Measurements from ENCODE around the gene DGKI.

DGKI gene

DNA sequence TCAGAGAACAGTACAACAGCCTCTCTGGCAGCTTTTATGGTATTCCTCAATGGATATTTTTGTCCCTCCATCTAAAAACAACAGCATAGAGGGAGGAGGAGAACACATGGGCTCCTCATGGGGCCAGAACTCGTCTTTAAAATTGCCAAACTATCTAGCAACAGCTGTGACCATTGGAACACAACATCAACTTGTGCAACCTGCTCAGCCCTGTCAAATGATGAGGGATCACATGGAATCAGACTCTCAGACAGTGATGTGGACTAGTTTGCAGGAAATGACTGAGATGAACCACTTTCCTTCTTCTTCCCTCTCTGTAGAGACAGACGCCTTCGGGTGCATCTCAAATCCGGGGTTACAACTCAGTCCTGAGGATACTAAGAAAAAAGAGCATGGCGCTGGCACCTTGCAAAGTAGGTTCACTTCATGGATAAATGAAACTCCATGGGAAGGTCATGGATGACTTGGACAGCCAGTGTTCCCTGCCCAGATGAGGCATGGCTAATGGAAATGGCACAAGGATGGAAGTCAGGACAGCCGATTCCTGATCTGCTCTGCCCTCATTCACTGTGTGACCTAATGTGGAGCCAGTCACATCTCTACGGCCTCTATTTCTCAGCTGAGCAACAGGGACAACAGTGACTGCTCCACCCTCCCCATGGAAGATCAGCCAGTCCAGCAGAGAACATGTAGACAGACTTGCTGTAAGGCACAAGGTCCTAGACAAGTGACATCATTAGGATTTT is 24.6 kb upstream of the DGKI start:
- no peak for DNase-seq

DNA sequence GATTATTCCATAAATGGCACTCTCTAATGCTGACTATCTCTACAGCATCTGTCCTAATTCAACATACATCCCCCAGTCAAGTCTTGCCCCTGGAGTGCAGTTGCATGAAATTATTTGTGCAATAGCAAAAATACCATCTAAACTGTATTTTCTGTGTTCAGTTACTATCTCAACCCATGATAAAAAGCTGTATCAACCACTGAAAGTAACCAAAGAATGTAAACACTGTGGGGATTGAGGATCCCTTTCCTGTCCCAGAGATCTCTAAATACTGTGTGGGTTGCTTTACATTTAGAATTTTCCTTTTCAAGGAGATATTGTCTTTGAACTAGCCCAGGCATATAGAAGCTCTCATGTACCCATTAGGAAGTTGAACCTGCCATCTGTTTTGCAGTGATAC is 23.9 kb upstream of the DGKI start:
- DNase-seq: no peak

GRCh38 chr7:137870078-137870477 is 23.3 kb upstream of the DGKI start:
- no peak for DNase-seq

DNA sequence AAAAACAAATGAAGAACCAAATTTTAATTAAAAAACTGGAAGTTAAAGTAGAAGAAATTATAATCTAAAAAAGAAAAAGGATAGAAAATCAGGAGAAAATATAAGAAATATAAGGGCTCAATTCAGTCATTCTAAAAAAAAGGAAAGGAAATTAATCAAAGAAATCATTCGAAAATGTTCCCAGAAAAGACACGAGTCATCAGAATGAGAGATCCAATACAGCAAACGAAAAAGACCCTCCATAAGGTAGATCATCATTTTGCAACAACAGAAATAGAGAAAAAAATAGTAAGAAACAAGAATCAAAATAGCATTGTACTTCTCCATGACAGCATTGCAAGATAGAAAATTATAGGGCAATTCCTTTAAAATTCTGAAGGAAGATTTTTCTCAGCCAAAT is 22.5 kb upstream of the DGKI start:
- no peak for DNase-seq

- DNase-seq: no peak
These were observed 20.5 kb upstream of the DGKI start for GRCh38 chr7:137867289-137867688.

DNA sequence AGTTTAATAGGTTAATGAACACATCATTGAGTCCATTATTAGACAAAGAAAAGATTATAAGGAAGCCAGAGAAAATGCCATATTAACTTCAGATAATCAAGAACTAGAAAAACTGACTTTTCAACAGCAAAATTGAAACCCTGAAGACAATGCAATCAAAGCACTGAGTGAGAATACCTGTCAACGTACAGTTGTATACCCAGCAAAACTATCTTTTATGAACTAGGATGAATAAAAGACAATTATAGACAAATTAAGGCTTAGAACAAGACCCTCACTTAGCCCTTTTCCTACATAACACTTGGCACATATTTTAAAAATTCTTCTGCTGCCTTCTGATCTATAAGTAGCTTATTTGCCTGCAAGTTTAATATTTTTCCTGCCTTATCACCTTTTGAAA is 19.0 kb upstream of the DGKI start:
- DNase-seq: no peak

- no peak for DNase-seq
These were observed 16.2 kb upstream of the DGKI start for GRCh38 chr7:137862964-137863363.

DNA sequence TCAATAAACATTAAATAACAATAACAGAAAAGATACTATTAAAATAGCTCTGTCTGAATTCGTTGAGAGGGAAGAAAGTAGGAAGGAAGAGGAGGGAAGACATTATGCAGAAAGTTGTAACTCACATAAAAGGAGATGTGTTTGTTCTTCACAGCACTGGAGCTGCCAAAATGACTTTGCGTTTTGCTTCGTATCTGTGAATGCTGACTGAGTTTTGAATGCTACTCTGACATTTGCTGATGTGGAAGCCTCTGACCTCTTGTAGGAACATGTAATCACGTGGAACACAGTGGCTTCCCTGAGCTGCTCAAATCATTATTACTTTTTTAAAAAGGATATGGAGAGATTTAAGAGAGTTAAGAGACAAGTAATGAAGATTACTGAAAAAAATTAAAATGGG is 15.6 kb upstream of the DGKI start:
- DNase-seq: no peak

DNA sequence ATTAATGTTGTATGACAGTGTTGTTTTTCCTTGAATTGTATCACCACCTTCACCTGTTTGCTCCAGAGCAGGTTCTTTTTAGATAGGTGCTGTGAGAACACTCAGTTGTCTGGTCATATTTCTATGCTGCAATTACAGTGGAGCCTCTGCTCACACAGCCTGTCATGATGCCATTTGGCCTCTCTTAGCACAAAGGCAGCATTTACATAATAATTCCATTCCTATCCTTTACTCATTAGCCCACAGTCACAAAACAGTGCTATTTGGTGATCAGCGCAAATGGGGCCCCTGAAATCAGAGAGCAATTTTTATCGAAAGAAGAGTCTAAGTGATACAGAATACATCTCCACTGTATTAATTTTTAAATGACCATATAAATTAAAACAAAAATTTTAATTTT is 13.8 kb upstream of the DGKI start:
- DNase-seq: no peak

GRCh38 chr7:137853053-137853452 is 6.3 kb upstream of the DGKI start:
- no peak for DNase-seq

DNA sequence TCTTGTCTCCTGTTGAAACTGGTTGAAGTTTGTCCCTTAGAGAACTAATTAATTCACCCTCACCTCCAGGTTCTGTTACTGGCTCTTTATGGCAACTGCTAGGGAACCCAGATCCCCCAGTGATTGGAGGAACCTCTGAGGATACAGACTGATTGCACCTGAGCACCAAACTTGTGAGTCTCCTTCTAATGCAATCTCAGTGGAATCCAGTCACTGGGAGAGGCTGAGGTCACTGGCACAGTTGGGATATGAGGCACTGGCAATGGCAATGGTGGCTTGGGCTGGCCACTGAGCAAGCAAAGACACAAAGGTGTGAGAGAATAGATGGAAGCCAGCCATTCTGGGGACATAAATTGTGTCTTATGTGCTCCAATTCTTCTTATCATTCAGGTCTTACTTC is 5.3 kb upstream of the DGKI start:
- DNase-seq: no peak

GRCh38 chr7:137850972-137851945 is 4.5 kb upstream of the DGKI start:
- no peak for DNase-seq

DNA sequence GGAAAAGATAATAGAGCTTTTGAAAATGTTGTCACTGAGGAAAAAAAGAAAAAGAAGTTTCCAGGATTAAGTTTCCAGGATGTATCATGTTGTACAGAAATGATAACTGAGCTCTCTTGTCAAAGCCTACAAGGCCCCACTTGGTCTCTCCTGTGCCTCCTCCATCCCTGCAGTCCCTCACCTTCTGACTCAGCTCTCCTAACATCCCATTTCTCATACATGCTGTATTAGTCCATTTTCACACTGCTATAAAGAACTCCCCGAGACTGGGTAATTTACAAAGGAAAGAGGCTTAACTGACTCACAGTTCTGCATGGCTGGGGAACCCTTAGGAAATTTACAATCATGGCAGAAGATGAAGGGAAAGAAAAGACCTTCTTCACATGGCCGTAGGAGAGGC is 3.8 kb upstream of the DGKI start:
- no peak for DNase-seq

DNA sequence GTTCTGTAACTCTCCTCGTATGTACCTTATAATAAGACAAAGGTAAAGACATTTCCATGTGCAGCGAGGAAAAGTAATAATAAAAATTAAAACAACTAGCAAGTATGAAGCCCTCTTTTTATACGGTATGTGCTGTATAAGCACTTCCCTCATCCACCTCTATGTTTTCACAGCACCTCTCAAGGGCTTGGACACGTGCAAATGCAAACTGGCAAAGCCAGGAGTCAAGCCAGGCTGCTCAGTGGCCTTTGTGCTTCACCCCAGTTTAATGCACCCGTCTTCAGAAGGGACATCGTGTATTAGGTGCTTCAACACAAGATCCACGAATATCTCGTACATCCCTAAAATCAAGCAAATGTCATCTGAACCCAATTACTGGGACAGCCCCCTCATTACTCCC is 1.3 kb upstream of the DGKI start:
- no peak for DNase-seq

DNA sequence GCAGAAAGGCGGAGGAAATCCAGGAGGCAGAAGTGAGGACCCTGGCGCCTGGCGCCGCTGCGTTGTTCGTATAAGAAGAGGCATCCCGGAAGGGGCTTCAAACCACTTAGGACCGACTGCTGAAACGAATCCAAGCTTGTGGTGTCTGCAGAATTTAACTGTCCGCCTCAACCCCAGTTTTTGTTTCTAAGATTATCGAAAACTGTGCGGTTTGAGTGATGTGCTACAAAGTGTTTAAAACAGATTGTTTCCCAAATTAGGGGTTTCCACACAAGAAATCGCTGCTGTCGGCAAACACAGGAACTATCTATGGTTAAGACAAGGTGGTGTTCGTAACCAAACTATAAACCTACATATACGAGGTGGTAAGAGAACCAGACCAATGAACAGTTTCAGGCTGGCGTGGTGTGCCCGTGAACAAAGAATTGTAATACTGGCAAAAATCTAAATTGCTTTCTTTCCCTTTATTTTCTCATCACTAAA is 835 bp upstream of the DGKI start:
- DNase-seq: no peak

GRCh38 chr7:137846549-137846826 is 286 bp downstream of the DGKI start:
- no peak for DNase-seq

DNA sequence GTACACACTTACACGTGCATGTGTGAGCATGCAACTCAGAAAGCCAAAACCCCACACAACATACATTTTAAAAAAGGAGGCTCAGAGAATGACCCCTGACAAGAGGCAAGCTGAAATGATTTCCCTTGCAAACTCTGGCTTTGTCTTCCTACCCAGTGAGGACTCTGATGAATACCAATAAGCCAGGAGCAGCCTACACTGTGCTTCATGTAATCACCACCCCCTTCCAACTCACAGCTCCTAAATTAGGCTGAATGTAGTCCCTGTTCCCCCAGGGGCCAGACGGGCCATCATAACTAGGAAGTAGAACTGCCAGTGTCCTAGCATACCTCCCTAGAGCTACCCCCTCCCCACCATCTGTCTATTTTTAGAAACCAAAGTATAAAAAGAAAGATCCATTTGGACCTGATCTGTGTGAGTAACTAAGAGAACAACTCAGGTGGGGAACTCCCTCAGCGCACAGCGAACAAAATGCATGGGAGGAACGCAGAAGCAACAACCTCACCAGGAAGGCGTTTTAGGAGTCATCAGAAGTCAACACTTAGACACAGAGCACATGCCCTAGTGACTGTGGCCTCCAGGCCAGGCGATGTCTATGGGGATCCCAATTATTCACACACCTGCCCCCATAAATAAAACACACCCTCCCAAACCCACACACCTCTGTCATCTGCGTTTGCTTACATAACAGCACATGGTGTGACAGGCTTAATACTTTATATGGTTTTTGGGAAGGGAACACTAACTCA is 1.9 kb downstream of the DGKI start:
- no peak for DNase-seq

- DNase-seq: no peak
These were observed 6.6 kb downstream of the DGKI start for GRCh38 chr7:137839903-137840779.

- no peak for DNase-seq
These were observed 8.0 kb downstream of the DGKI start for GRCh38 chr7:137838706-137839315.

- no peak for DNase-seq
These were observed 10.2 kb downstream of the DGKI start for GRCh38 chr7:137836541-137836940.

GRCh38 chr7:137836113-137836509 is 10.7 kb downstream of the DGKI start:
- DNase-seq: no peak

GRCh38 chr7:137835486-137836112 is 11.2 kb downstream of the DGKI start:
- DNase-seq: no peak
